ENCODE measurements around the gene LMAN1L.

GRCh38 chr15:74850393-74850792, 37.8 kb downstream of the LMAN1L start:
- TF ChIP-seq, protein P1, sequence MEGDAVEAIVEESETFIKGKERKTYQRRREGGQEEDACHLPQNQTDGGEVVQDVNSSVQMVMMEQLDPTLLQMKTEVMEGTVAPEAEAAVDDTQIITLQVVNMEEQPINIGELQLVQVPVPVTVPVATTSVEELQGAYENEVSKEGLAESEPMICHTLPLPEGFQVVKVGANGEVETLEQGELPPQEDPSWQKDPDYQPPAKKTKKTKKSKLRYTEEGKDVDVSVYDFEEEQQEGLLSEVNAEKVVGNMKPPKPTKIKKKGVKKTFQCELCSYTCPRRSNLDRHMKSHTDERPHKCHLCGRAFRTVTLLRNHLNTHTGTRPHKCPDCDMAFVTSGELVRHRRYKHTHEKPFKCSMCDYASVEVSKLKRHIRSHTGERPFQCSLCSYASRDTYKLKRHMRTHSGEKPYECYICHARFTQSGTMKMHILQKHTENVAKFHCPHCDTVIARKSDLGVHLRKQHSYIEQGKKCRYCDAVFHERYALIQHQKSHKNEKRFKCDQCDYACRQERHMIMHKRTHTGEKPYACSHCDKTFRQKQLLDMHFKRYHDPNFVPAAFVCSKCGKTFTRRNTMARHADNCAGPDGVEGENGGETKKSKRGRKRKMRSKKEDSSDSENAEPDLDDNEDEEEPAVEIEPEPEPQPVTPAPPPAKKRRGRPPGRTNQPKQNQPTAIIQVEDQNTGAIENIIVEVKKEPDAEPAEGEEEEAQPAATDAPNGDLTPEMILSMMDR (IDR thresholded peaks at IDR 0.05), result no peak
- TF ChIP-seq ZFX (IDR thresholded peaks at IDR 0.05; ENCODE audit: borderline replicate concordance), result no peak
